NOMO-1 treated with dmso at 0.1 percent for 144 hours (cell line): ENCODE measurements around the gene CITED2.
"Not testable (repeated sequence)": the region's sequence is repeated elsewhere in the genome, so short reads cannot be mapped to it uniquely, and the experiment has no call there.

ENCODE experiments used
- DNase-seq: peaks from one replicate; lab custom pipeline; 2025; ENCODE audit not compliant: unreplicated experiment; lab: John Stamatoyannopoulos, UW

The CITED2 gene

GRCh38 chr6:139367810-139368351 is 6.6 kb downstream of the CITED2 start:
- DNase-seq = peak; percentile 26

- DNase-seq = no peak
Measured at GRCh38 chr6:139364982-139365379, 9.5 kb downstream of the CITED2 start.

GRCh38 chr6:139364302-139364981 is 10.0 kb downstream of the CITED2 start:
- peak; percentile 48 for DNase-seq

- DNase-seq = not testable (repeated sequence)
Measured at GRCh38 chr6:139363797-139364196, 10.7 kb downstream of the CITED2 start.

GRCh38 chr6:139363123-139363522 is 11.3 kb downstream of the CITED2 start:
- not testable (repeated sequence) for DNase-seq

- peak; percentile 38 for DNase-seq
Measured at GRCh38 chr6:139361211-139361610, 13.2 kb downstream of the CITED2 start.

GRCh38 chr6:139356924-139357323 is 17.5 kb downstream of the CITED2 start:
- no peak for DNase-seq

GRCh38 chr6:139355777-139356445 is 18.5 kb downstream of the CITED2 start:
- no peak for DNase-seq

GRCh38 chr6:139355172-139355571 is 19.3 kb downstream of the CITED2 start:
- DNase-seq = no peak

GRCh38 chr6:139354189-139354588 is 20.3 kb downstream of the CITED2 start:
- DNase-seq = no peak

- no peak for DNase-seq
Measured at GRCh38 chr6:139349464-139350020, 24.9 kb downstream of the CITED2 start.

- no peak for DNase-seq
Measured at GRCh38 chr6:139346392-139346791, 28.1 kb downstream of the CITED2 start.

- no peak for DNase-seq
Measured at GRCh38 chr6:139344186-139344963, 30.1 kb downstream of the CITED2 start.

- no peak for DNase-seq
Measured at GRCh38 chr6:139343052-139343750, 31.2 kb downstream of the CITED2 start.

- DNase-seq = no peak
Measured at GRCh38 chr6:139341060-139341459, 33.4 kb downstream of the CITED2 start.

- peak; percentile 79 for DNase-seq
Measured at GRCh38 chr6:139338795-139339194, 35.7 kb downstream of the CITED2 start.

GRCh38 chr6:139337830-139338229 is 36.6 kb downstream of the CITED2 start:
- peak; percentile 24 for DNase-seq

GRCh38 chr6:139337001-139337400 is 37.4 kb downstream of the CITED2 start:
- DNase-seq = no peak

GRCh38 chr6:139336488-139336887 is 38.0 kb downstream of the CITED2 start:
- no peak for DNase-seq

- no peak for DNase-seq
Measured at GRCh38 chr6:139335447-139336210, 38.8 kb downstream of the CITED2 start.
